Neural cell (in vitro differentiated cells): ENCODE data around the gene NDC1.

Experiments
- EZH2 ChIP-seq: fragments of 200-600, 300-800 bp; shearing (Covaris generic), sonication (generic); IDR thresholded peaks from 2 replicates; pipeline ENCODE4 v1.6.1; 2014; ENCODE audit warnings: antibody characterized with exemption, low read length, borderline replicate concordance, mild to moderate bottlenecking; ENCODE audit not compliant: insufficient read depth, poor library complexity, severe bottlenecking
- TF ChIP-seq, protein P1 (sequence below): fragments of 450-650 bp; IDR thresholded peaks from 2 replicates; pipeline ENCODE4 v1.5.1; 2014; ENCODE audit warnings: antibody characterized with exemption, mild to moderate bottlenecking, moderate library complexity; ENCODE audit not compliant: poor library complexity, severe bottlenecking

DNA sequence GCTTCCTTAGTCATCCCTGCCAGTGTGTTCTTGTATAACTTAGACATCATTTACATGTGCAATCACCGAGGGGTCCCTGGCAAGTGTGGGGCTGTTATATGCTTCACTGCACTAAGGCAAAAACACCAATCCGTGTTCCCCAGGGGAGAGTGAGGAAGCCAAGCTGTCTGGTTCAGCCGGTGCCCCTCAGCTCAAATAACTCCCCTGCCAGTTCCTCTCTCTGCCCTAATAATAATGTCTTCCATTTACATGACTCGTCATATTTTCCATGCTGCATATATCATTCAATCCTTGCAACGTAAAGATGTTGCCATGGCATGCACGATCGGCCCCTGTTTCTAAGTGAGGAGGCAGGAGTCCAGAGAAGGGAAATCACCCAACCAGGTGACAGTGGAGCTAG is 24.4 kb upstream of the NDC1 start:
- TF ChIP-seq, protein P1, sequence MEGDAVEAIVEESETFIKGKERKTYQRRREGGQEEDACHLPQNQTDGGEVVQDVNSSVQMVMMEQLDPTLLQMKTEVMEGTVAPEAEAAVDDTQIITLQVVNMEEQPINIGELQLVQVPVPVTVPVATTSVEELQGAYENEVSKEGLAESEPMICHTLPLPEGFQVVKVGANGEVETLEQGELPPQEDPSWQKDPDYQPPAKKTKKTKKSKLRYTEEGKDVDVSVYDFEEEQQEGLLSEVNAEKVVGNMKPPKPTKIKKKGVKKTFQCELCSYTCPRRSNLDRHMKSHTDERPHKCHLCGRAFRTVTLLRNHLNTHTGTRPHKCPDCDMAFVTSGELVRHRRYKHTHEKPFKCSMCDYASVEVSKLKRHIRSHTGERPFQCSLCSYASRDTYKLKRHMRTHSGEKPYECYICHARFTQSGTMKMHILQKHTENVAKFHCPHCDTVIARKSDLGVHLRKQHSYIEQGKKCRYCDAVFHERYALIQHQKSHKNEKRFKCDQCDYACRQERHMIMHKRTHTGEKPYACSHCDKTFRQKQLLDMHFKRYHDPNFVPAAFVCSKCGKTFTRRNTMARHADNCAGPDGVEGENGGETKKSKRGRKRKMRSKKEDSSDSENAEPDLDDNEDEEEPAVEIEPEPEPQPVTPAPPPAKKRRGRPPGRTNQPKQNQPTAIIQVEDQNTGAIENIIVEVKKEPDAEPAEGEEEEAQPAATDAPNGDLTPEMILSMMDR, result no peak
- no peak for TF ChIP-seq EZH2
